HEK293T (cell line): Measurements from ENCODE around the gene GNPDA1.

ENCODE experiments used
- CTCF ChIA-PET: fragments of 350-600 bp; formaldehyde crosslinking; extraction: SDS; loops from one replicate; lab custom pipeline; 2021; ENCODE audit warnings: antibody characterized with exemption, inconsistent platforms; lab: Yijun Ruan, JAX
- POLR2A ChIA-PET: fragments of 350-600 bp; formaldehyde crosslinking; extraction: SDS; loops from one replicate; lab custom pipeline; 2020; ENCODE audit warnings: antibody characterized with exemption, inconsistent platforms; lab: Yijun Ruan, JAX
- DNase-seq: peaks from one replicate; pipeline ENCODE4 v3.0.0; 2012; ENCODE audit warnings: mixed read lengths; ENCODE audit errors: extremely low spot score
- ARNT ChIP-seq: fragments of 450-650 bp; IDR thresholded peaks from 2 replicates; pipeline ENCODE4 v1.6.1; 2017; ENCODE audit warnings: mild to moderate bottlenecking
- BHLHE40 ChIP-seq: fragments of 450-650 bp; IDR thresholded peaks from 2 replicates; pipeline ENCODE4 v1.6.1; 2016; ENCODE audit warnings: mild to moderate bottlenecking, moderate library complexity, borderline replicate concordance
- CTBP1 ChIP-seq: fragments of 450-650 bp; IDR thresholded peaks from 2 replicates; pipeline ENCODE4 v1.6.1; 2016; ENCODE audit warnings: borderline replicate concordance
- ELF4 ChIP-seq: fragments of 450-650 bp; IDR thresholded peaks from 2 replicates; pipeline ENCODE4 v1.6.1; 2017; ENCODE audit warnings: antibody characterized with exemption
- FOXA1 ChIP-seq: fragments of 450-650 bp; IDR thresholded peaks from 2 replicates; pipeline ENCODE4 v1.6.1; 2016; ENCODE audit warnings: mild to moderate bottlenecking
- FOXK2 ChIP-seq: fragments of 450-650 bp; IDR thresholded peaks from 2 replicates; pipeline ENCODE4 v1.6.1; 2016; ENCODE audit warnings: mild to moderate bottlenecking
- FOXM1 ChIP-seq: fragments of 450-650 bp; IDR thresholded peaks from 2 replicates; pipeline ENCODE4 v1.6.1; 2017; ENCODE audit warnings: mild to moderate bottlenecking, borderline replicate concordance
- HDGF ChIP-seq: fragments of 450-650 bp; IDR thresholded peaks from 2 replicates; pipeline ENCODE4 v1.6.1; 2017; ENCODE audit warnings: antibody characterized with exemption, borderline replicate concordance
- L3MBTL2 ChIP-seq: fragments of 450-650 bp; conservative IDR thresholded peaks from 2 replicates; pipeline ENCODE4 v1.6.1; 2016; ENCODE audit warnings: mild to moderate bottlenecking
- LEF1 ChIP-seq: fragments of 450-650 bp; IDR thresholded peaks from 2 replicates; pipeline ENCODE4 v1.6.1; 2017; ENCODE audit warnings: mild to moderate bottlenecking, borderline replicate concordance
- NFRKB ChIP-seq: fragments of 450-650 bp; IDR thresholded peaks from 2 replicates; pipeline ENCODE4 v1.6.1; 2016; ENCODE audit warnings: mild to moderate bottlenecking, moderate library complexity
- PKNOX1 ChIP-seq: fragments of 450-650 bp; IDR thresholded peaks from 2 replicates; pipeline ENCODE4 v1.6.1; 2016
- SP1 ChIP-seq: fragments of 450-650 bp; IDR thresholded peaks from 2 replicates; pipeline ENCODE4 v1.6.1; 2017
- SUZ12 ChIP-seq: fragments of 450-650 bp; IDR thresholded peaks from 2 replicates; pipeline ENCODE4 v1.6.1; 2016; ENCODE audit warnings: mild to moderate bottlenecking
- TARDBP ChIP-seq: fragments of 450-650 bp; IDR thresholded peaks from 2 replicates; pipeline ENCODE4 v1.6.1; 2016
- ZNF384 ChIP-seq: fragments of 450-650 bp; IDR thresholded peaks from 2 replicates; pipeline ENCODE4 v1.6.1; 2016

Gene GNPDA1

GRCh38 chr5:142000173-142000572 is 12.7 kb downstream of the GNPDA1 start:
- CTCF ChIA-PET: interaction anchor here (0.6 to 1.2 kb wide), 3 partner anchors 32 to 145 kb away, joined by 3 to 4 read pairs (median 4); no protein-coding TSS in a partner anchor
- no peak for DNase-seq
- POLR2A ChIA-PET: no interaction called here
- TF ChIP-seq FOXK2: no peak
- TF ChIP-seq FOXM1: no peak
- TF ChIP-seq ARNT: no peak
- no peak for TF ChIP-seq ZNF384
- TF ChIP-seq SUZ12: no peak
- no peak for TF ChIP-seq CTBP1
- no peak for TF ChIP-seq L3MBTL2
- no peak for TF ChIP-seq BHLHE40
- TF ChIP-seq FOXA1: no peak

GRCh38 chr5:141997358-141997960 is 15.4 kb downstream of the GNPDA1 start:
- TF ChIP-seq ARNT (no peak), FOXK2 (no peak), LEF1 (no peak), HDGF (no peak), BHLHE40 (no peak), L3MBTL2 (no peak), TARDBP (no peak), CTBP1 (no peak), NFRKB (no peak), ZNF384 (no peak), ELF4 (no peak), PKNOX1 (no peak), SUZ12 (no peak), SP1 (no peak), FOXM1 (no peak), FOXA1 (no peak)
- CTCF ChIA-PET: no interaction called here
- POLR2A ChIA-PET: interaction anchor here (0.6 to 1.8 kb wide), 2 partner anchors 15 to 20 kb away, joined by 3 to 4 read pairs; partner anchors contain the start of gene GNPDA1
- no peak for DNase-seq

GRCh38 chr5:141995656-141996055 is 17.2 kb downstream of the GNPDA1 start:
- DNase-seq: no peak
- CTCF ChIA-PET: interaction anchor here (0.6 to 0.7 kb wide), 2 partner anchors 10 to 151 kb away, joined by 5 read pairs; no protein-coding TSS in a partner anchor
- no peak for TF ChIP-seq NFRKB
- TF ChIP-seq FOXM1: no peak
- TF ChIP-seq PKNOX1: no peak
- TF ChIP-seq FOXK2: no peak
- no peak for TF ChIP-seq HDGF
- POLR2A ChIA-PET: no interaction called here

GRCh38 chr5:141994511-141995136 is 18.2 kb downstream of the GNPDA1 start:
- ChIA-PET POLR2A (interaction anchor here (1.0 kb wide), 1 partner anchor 30 kb away, joined by 3 read pairs; no protein-coding TSS in a partner anchor), CTCF (interaction anchor here (0.7 kb wide), 1 partner anchor 13 kb away, joined by 3 read pairs; no protein-coding TSS in a partner anchor)
- DNase-seq: no peak
- no peak for TF ChIP-seq L3MBTL2
- no peak for TF ChIP-seq FOXM1
- no peak for TF ChIP-seq NFRKB

- ChIA-PET CTCF (interaction anchor here (0.5 to 1.4 kb wide), 4 partner anchors 19 to 162 kb away, joined by 3 to 5 read pairs (median 4); no protein-coding TSS in a partner anchor), POLR2A (interaction anchor here (0.8 kb wide), 1 partner anchor 32 kb away, joined by 4 read pairs; no protein-coding TSS in a partner anchor)
- peak; percentile 52 for DNase-seq
- TF ChIP-seq BHLHE40: no peak
- no peak for TF ChIP-seq ARNT
- TF ChIP-seq ZNF384: no peak
- TF ChIP-seq ELF4: no peak
- TF ChIP-seq PKNOX1: no peak
- no peak for TF ChIP-seq L3MBTL2
- TF ChIP-seq LEF1: no peak
Observed at GRCh38 chr5:141992349-141992963, 20.4 kb downstream of the GNPDA1 start.

- no peak for DNase-seq
- TF ChIP-seq ELF4: no peak
- TF ChIP-seq FOXA1: no peak
- ChIA-PET POLR2A (no interaction called here), CTCF (interaction anchor here (0.6 to 1.8 kb wide), 3 partner anchors 23 to 306 kb away, joined by 3 to 9 read pairs (median 5); partner anchors contain the start of gene GNPDA1)
Observed at GRCh38 chr5:141989720-141990119, 23.1 kb downstream of the GNPDA1 start.
